RWPE2 (cell line): Measurements from ENCODE around the gene FBXL17.

Source experiments
- ATAC-seq: fragments of 200-7000 bp; cut with Tn5 transposase; 3 replicates; pipeline ENCODE4 v1.9.1; 2021; ENCODE audit warnings: low read depth
- DNase-seq: peaks from one replicate; pipeline ENCODE4 v3.0.0-alpha.2; 2020; ENCODE audit warnings: low spot score
- H3K27ac ChIP-seq: fragments of 450-650 bp; 2 replicates; pipeline ENCODE4 v1.5.1; 2017; ENCODE audit warnings: mild to moderate bottlenecking; ENCODE audit not compliant: poor library complexity, severe bottlenecking
- H3K27me3 ChIP-seq: fragments of 250-450 bp; sonication (Bioruptor Pico); 2 replicates; pipeline ENCODE4 v1.5.1; 2021; ENCODE audit warnings: mild to moderate bottlenecking, moderate library complexity; ENCODE audit not compliant: insufficient read depth, poor library complexity, severe bottlenecking
- H3K36me3 ChIP-seq: fragments of 250-450 bp; sonication (Bioruptor Pico); 2 replicates; pipeline ENCODE4 v1.5.1; 2020; ENCODE audit warnings: low read depth, mild to moderate bottlenecking, moderate library complexity
- H3K4me1 ChIP-seq: fragments of 250-450 bp; sonication (Bioruptor Pico); 2 replicates; pipeline ENCODE4 v1.5.1; 2021; ENCODE audit warnings: mild to moderate bottlenecking, moderate library complexity; ENCODE audit not compliant: insufficient read depth, poor library complexity, severe bottlenecking
- H3K4me3 ChIP-seq: fragments of 250-450 bp; sonication (Bioruptor Pico); 2 replicates; pipeline ENCODE4 v1.5.1; 2021; ENCODE audit warnings: mild to moderate bottlenecking, moderate library complexity; ENCODE audit not compliant: severe bottlenecking
- H3K9me3 ChIP-seq: fragments of 250-450 bp; sonication (Bioruptor Pico); 2 replicates; pipeline ENCODE4 v1.5.1; 2021; ENCODE audit warnings: mild to moderate bottlenecking, moderate library complexity; ENCODE audit not compliant: severe bottlenecking
- TF ChIP-seq, protein P1 (sequence below): fragments of 450-650 bp; IDR thresholded peaks from one replicate; pipeline ENCODE4 v1.5.1; 2017; ENCODE audit warnings: mild to moderate bottlenecking, moderate library complexity; ENCODE audit not compliant: poor library complexity, severe bottlenecking

Gene FBXL17

GRCh38 chr5:108122702-108123101 lies 259.2 kb downstream of the FBXL17 start:
- Histone ChIP-seq H3K9me3 (no peaks in the 10 kb centered on the region), H3K4me3 (no peak overlapping the region), H3K27ac (no peak overlapping the region), H3K27me3 (no peaks in the 10 kb centered on the region), H3K36me3 (no peaks in the 10 kb centered on the region), H3K4me1 (no peaks in the 10 kb centered on the region)
- no peak for ATAC-seq
- TF ChIP-seq, protein P1, sequence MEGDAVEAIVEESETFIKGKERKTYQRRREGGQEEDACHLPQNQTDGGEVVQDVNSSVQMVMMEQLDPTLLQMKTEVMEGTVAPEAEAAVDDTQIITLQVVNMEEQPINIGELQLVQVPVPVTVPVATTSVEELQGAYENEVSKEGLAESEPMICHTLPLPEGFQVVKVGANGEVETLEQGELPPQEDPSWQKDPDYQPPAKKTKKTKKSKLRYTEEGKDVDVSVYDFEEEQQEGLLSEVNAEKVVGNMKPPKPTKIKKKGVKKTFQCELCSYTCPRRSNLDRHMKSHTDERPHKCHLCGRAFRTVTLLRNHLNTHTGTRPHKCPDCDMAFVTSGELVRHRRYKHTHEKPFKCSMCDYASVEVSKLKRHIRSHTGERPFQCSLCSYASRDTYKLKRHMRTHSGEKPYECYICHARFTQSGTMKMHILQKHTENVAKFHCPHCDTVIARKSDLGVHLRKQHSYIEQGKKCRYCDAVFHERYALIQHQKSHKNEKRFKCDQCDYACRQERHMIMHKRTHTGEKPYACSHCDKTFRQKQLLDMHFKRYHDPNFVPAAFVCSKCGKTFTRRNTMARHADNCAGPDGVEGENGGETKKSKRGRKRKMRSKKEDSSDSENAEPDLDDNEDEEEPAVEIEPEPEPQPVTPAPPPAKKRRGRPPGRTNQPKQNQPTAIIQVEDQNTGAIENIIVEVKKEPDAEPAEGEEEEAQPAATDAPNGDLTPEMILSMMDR, result no peak
- DNase-seq, result no peak

DNA sequence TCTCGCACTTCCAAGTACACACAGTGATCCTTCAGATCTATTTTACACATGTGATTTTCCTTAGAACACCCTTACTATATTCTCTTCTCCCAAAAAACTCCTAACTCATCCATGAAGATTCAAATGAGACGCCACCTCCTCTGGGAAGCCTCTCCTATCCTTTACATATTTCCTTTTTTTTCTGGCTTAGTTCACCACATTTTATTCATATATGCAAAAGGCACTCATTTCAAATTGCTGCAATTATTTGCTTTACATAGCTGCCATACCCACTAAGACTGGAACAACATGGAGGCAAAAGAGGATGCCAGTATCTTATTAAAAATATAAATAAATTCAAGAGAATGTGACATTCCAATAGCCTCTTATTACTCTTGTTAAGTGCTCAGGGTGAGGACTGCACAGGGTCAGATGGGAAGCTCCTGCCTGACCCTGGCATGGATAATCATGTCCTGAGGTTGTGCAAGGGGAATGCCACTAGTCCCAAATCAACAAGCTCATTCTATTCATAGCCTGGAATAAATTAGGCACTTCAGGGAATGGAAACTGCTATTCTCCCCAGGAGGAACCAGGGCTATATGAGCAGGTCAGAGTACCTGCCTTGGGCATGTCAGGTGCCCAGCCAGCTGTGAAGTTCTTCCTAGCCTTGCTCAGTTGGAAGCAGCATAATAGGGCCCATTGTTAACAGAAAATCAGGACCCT lies 262.9 kb downstream of the FBXL17 start:
- H3K4me1 ChIP-seq, result no peaks in the 10 kb centered on the region
- H3K27me3 ChIP-seq, result no peaks in the 10 kb centered on the region
- no peak overlapping the region for H3K27ac ChIP-seq
- H3K4me3 ChIP-seq, result no peak overlapping the region
- TF ChIP-seq, protein P1, result no peak
- H3K36me3 ChIP-seq, result no peaks in the 10 kb centered on the region
- ATAC-seq (no peak), DNase-seq (no peak)
- no peaks in the 10 kb centered on the region for H3K9me3 ChIP-seq

GRCh38 chr5:108115673-108116072 lies 266.2 kb downstream of the FBXL17 start:
- Histone ChIP-seq H3K27ac (no peak overlapping the region), H3K4me3 (no peak overlapping the region), H3K9me3 (no peaks in the 10 kb centered on the region), H3K36me3 (no peaks in the 10 kb centered on the region), H3K27me3 (no peaks in the 10 kb centered on the region), H3K4me1 (no peaks in the 10 kb centered on the region)
- ATAC-seq (no peak), DNase-seq (no peak)
- TF ChIP-seq, protein P1, result no peak

DNA sequence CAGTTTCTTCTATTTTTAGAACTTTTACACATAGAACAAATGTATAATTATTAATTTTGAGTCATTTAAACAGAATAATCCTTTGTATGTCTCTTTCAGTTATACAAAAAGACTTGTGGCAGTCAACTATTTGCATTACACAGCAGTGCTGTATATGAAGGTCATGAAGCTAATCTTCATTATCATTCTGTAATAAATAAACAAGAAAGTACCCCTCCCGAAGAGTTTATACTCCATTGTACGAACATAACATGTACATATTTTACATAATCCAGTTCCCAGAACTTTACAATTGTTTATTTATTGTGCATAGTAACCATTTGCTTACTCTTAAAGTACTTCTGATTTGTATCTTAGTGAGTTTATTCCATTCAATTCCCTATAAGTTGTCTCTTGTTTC lies 267.9 kb downstream of the FBXL17 start:
- Histone ChIP-seq H3K9me3 (no peaks in the 10 kb centered on the region), H3K4me1 (no peaks in the 10 kb centered on the region), H3K36me3 (no peaks in the 10 kb centered on the region), H3K4me3 (no peak overlapping the region), H3K27me3 (no peaks in the 10 kb centered on the region), H3K27ac (no peak overlapping the region)
- TF ChIP-seq, protein P1, result no peak
- DNase-seq, result no peak
- no peak for ATAC-seq

GRCh38 chr5:108111736-108112135 lies 270.2 kb downstream of the FBXL17 start:
- Histone ChIP-seq H3K36me3 (no peaks in the 10 kb centered on the region), H3K4me3 (no peak overlapping the region), H3K27ac (no peak overlapping the region), H3K27me3 (no peaks in the 10 kb centered on the region), H3K4me1 (no peaks in the 10 kb centered on the region), H3K9me3 (no peaks in the 10 kb centered on the region)
- DNase-seq (no peak), ATAC-seq (no peak; the same call in 2 of the 3 replicates)
- TF ChIP-seq, protein P1, result no peak
